HepG2 (cell line): ENCODE measurements around the gene GSC2. TPM values are rescaled to one million over a fixed set of nuclear protein-coding genes. Genes with fewer than 3 reads are reported as not detected.

Experiments
- AGO1 ChIP-seq: fragments of 200-400 bp; formaldehyde crosslinking; IDR thresholded peaks from 2 replicates; pipeline ENCODE4 v1.6.1; 2017; ENCODE audit warnings: mild to moderate bottlenecking, low read depth, low read length, moderate library complexity; ENCODE audit not compliant: poor library complexity, severe bottlenecking
- FOXP1 ChIP-seq, 2 experiments: fragments of 450-650 bp in 1 of 2; IDR thresholded peaks; 2 replicates each; pipeline ENCODE4 v1.6.1; 2017 to 2018; ENCODE audit warnings: antibody characterized with exemption in 1 of 2
- GATAD1 ChIP-seq: IDR thresholded peaks from 2 replicates; pipeline ENCODE4 v1.6.1; 2016; ENCODE audit warnings: missing genetic modification reagents, missing compliant biosample characterization
- IRF2 ChIP-seq: IDR thresholded peaks from 2 replicates; pipeline ENCODE4 v1.6.1; 2018; ENCODE audit warnings: missing genetic modification reagents, missing compliant biosample characterization
- JUN ChIP-seq: sonication (generic); formaldehyde crosslinking; IDR thresholded peaks from 2 replicates; pipeline ENCODE4 v1.4.0; 2020; ENCODE audit warnings: mild to moderate bottlenecking, missing genetic modification reagents
- KLF15 ChIP-seq: sonication (generic); formaldehyde crosslinking; IDR thresholded peaks from 2 replicates; pipeline ENCODE4 v1.8.1; 2023; ENCODE audit warnings: borderline replicate concordance, mild to moderate bottlenecking, inconsistent platforms, missing genetic modification reagents, mixed read lengths
- KMT2A ChIP-seq: sonication (generic); formaldehyde crosslinking; IDR thresholded peaks from 2 replicates; pipeline ENCODE4 v1.4.0; 2020; ENCODE audit warnings: missing genetic modification reagents
- NFYB ChIP-seq: sonication (generic); formaldehyde crosslinking; IDR thresholded peaks from 2 replicates; pipeline ENCODE4 v1.4.0; 2020; ENCODE audit warnings: missing genetic modification reagents
- NR2F6 ChIP-seq, 2 experiments: IDR thresholded peaks; 2 replicates each; pipeline ENCODE4 v1.6.1; 2016; ENCODE audit warnings: antibody characterized with exemption in 1 of 2, mild to moderate bottlenecking in 1 of 2
- PRPF4 ChIP-seq: fragments of 200-400 bp; formaldehyde crosslinking; IDR thresholded peaks from 2 replicates; pipeline ENCODE4 v1.6.1; 2016; ENCODE audit warnings: low read length, low read depth; ENCODE audit not compliant: poor library complexity, severe bottlenecking
- RBM39 ChIP-seq: fragments of 200-400 bp; formaldehyde crosslinking; IDR thresholded peaks from one replicate; pipeline ENCODE4 v1.6.1; 2018; ENCODE audit warnings: antibody characterized with exemption, mild to moderate bottlenecking, low read depth, low read length; ENCODE audit not compliant: poor library complexity, severe bottlenecking
- RFXAP ChIP-seq: sonication (generic); formaldehyde crosslinking; IDR thresholded peaks from 2 replicates; pipeline ENCODE4 v1.4.0; 2020; ENCODE audit warnings: missing genetic modification reagents, borderline replicate concordance
- SCMH1 ChIP-seq: sonication (generic); formaldehyde crosslinking; IDR thresholded peaks from 2 replicates; pipeline ENCODE4 v1.9.0; 2021; ENCODE audit warnings: missing genetic modification reagents, mild to moderate bottlenecking, borderline replicate concordance
- SP2 ChIP-seq: sonication (generic); formaldehyde crosslinking; IDR thresholded peaks from 2 replicates; pipeline ENCODE4 v1.5.1; 2020; ENCODE audit warnings: mild to moderate bottlenecking, missing genetic modification reagents
- ZFP36L2 ChIP-seq: sonication (generic); formaldehyde crosslinking; IDR thresholded peaks from 2 replicates; pipeline ENCODE4 v1.4.0; 2020; ENCODE audit warnings: missing genetic modification reagents
- ZKSCAN1 ChIP-seq: fragments of 150-350 bp; IDR thresholded peaks from 2 replicates; pipeline ENCODE4 v1.6.1; 2014; ENCODE audit warnings: low read length
- ZNF160 ChIP-seq: sonication (generic); formaldehyde crosslinking; IDR thresholded peaks from 2 replicates; pipeline ENCODE4 v1.8.0; 2022; ENCODE audit warnings: mild to moderate bottlenecking, inconsistent platforms, missing genetic modification reagents
- ZNF282 ChIP-seq: fragments of 450-650 bp; IDR thresholded peaks from 2 replicates; pipeline ENCODE4 v1.6.1; 2018; ENCODE audit not compliant: partially characterized antibody
- ZNF615 ChIP-seq: sonication (generic); formaldehyde crosslinking; IDR thresholded peaks from 2 replicates; pipeline ENCODE4 v1.5.0; 2020; ENCODE audit warnings: mild to moderate bottlenecking, missing genetic modification reagents, borderline replicate concordance
- ZNF709 ChIP-seq: sonication (generic); formaldehyde crosslinking; IDR thresholded peaks from 2 replicates; pipeline ENCODE4 v1.5.0; 2020; ENCODE audit warnings: mild to moderate bottlenecking, missing genetic modification reagents
- ZNF850 ChIP-seq: sonication (generic); formaldehyde crosslinking; conservative IDR thresholded peaks from 2 replicates; pipeline ENCODE4 v1.9.0; 2021; ENCODE audit warnings: mild to moderate bottlenecking, missing genetic modification reagents
- ZSCAN9 ChIP-seq: IDR thresholded peaks from 2 replicates; pipeline ENCODE4 v1.6.1; 2016; ENCODE audit warnings: borderline replicate concordance
- polyA plus RNA-seq, 8 experiments: library from polyadenylated mRNA; depleted of rRNA in 3 of 8; stranded (reverse) in 7 of 8; unstranded in 1 of 8; fragments of >200 nt; fragmentation: Illumina TruSeq in 4 of 8; extraction: Trizol in 4 of 8; gene quantifications; 2 replicates each; pipeline versions ENCODE4 v1.2.1 to v1.2.3, GENCODE V29; 2011 to 2016; ENCODE audit warnings: low read depth in 4 of 8, missing spikeins in 1 of 8, mixed read lengths in 1 of 8; ENCODE audit not compliant: insufficient read depth in 1 of 8
- total RNA-seq, 5 experiments: library from RNA; depleted of rRNA; stranded (reverse); fragments of >200 nt; fragmentation: Illumina TruSeq; extraction: Trizol; gene quantifications; 2 replicates each; pipeline ENCODE4 v1.2.3, GENCODE V29; 2016; ENCODE audit warnings: low read depth in 1 of 5
- TF ChIP-seq, protein P1 (sequence below): sonication (generic); formaldehyde crosslinking; IDR thresholded peaks from 2 replicates; pipeline ENCODE4 v1.4.0; 2020; ENCODE audit warnings: missing genetic modification reagents
- TF ChIP-seq, protein P2 (sequence below): sonication (generic); formaldehyde crosslinking; IDR thresholded peaks from 2 replicates; pipeline ENCODE4 v1.8.1; 2023; ENCODE audit warnings: mild to moderate bottlenecking, missing genetic modification reagents, borderline replicate concordance
- TF ChIP-seq, protein P3 (sequence below): sonication (generic); formaldehyde crosslinking; IDR thresholded peaks from 2 replicates; pipeline ENCODE4 v1.5.0; 2020; ENCODE audit warnings: mild to moderate bottlenecking, missing genetic modification reagents
- TF ChIP-seq, protein P4 (sequence below): sonication (generic); formaldehyde crosslinking; IDR thresholded peaks from 2 replicates; pipeline ENCODE4 v1.4.0; 2020; ENCODE audit warnings: missing genetic modification reagents, borderline replicate concordance

Gene GSC2
- total and polyA plus RNA-seq, 2 of the 13 experiments (the other 11 are each of a cell fraction or from before 2014, with no cell fraction given): not detected

DNA sequence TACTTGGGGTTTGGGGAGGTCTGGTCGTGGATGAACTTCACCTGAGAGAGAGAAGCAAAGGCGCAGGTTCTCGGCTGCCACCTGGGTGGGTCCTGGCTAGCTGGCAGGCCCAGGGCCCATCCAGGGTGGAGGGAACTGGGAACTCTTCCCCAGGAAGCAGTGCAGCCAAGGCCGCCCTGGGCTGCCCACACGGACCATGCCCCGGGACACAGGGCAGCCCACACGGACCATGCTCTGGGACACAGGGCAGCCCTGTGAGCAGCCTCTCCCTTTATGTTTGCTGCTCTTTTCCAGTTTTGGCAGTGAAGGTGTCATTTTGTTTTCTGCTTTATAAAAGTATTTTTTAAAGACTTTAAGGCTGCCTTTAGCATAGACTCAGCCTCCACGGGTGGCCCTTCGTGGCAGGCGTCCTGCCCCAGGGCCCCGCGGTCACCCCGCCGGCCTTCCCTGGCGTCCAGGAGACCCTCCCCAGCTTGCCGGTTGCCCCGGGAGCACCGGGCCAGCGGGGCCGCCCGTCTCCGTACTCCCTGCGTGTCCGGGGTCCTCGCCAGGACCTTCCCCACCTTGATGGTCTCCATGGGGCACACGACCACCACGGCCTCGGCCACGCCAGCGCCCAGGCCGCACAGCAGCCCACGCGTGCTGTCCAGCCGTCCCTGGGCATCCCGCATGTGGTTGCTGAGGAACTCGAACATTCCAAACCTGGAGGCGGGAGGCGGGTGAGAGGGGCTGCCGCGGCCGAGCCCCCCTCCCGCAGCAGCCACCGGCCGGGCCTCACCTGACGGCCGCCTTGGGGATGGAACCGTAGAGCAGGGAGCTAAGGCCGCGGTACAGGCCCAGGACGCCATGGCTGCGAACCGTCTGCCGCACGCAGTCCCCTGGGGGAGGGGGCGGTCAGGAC is 27.3 kb upstream of the GSC2 start (continued):
- TF ChIP-seq, protein P1, sequence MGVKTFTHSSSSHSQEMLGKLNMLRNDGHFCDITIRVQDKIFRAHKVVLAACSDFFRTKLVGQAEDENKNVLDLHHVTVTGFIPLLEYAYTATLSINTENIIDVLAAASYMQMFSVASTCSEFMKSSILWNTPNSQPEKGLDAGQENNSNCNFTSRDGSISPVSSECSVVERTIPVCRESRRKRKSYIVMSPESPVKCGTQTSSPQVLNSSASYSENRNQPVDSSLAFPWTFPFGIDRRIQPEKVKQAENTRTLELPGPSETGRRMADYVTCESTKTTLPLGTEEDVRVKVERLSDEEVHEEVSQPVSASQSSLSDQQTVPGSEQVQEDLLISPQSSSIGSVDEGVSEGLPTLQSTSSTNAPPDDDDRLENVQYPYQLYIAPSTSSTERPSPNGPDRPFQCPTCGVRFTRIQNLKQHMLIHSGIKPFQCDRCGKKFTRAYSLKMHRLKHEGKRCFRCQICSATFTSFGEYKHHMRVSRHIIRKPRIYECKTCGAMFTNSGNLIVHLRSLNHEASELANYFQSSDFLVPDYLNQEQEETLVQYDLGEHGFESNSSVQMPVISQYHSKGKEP (CRISPR knock-in tag): no peak
- no peak for TF ChIP-seq ZKSCAN1
- peak; percentile 9 for TF ChIP-seq AGO1
- TF ChIP-seq GATAD1 (CRISPR knock-in tag): no peak
- TF ChIP-seq, protein P2, sequence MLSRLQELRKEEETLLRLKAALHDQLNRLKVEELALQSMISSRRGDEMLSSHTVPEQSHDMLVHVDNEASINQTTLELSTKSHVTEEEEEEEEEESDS (CRISPR knock-in tag): no peak
- TF ChIP-seq ZNF850 (CRISPR knock-in tag): no peak
- 0 out of 2 replicates have a peak, but pooled peaks have one; percentile 46 for TF ChIP-seq RFXAP (CRISPR knock-in tag)
- TF ChIP-seq, protein P3, sequence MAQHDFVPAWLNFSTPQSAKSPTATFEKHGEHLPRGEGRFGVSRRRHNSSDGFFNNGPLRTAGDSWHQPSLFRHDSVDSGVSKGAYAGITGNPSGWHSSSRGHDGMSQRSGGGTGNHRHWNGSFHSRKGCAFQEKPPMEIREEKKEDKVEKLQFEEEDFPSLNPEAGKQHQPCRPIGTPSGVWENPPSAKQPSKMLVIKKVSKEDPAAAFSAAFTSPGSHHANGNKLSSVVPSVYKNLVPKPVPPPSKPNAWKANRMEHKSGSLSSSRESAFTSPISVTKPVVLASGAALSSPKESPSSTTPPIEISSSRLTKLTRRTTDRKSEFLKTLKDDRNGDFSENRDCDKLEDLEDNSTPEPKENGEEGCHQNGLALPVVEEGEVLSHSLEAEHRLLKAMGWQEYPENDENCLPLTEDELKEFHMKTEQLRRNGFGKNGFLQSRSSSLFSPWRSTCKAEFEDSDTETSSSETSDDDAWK (CRISPR knock-in tag): no peak
- TF ChIP-seq KLF15 (CRISPR knock-in tag): no peak
- TF ChIP-seq KMT2A: no peak; the same call in 1 of the 2 replicates
- TF ChIP-seq FOXP1 (IDR thresholded peaks at IDR 0.05): no peak
- no peak for TF ChIP-seq FOXP1 (CRISPR knock-in tag; IDR thresholded peaks at IDR 0.05)
- TF ChIP-seq PRPF4: no peak
- no peak for TF ChIP-seq ZFP36L2 (CRISPR knock-in tag)
- no peak for TF ChIP-seq JUN (CRISPR knock-in tag)
- no peak for TF ChIP-seq SCMH1
- TF ChIP-seq SP2 (CRISPR knock-in tag): no peak
- no peak for TF ChIP-seq NFYB (CRISPR knock-in tag)
- TF ChIP-seq, protein P4, sequence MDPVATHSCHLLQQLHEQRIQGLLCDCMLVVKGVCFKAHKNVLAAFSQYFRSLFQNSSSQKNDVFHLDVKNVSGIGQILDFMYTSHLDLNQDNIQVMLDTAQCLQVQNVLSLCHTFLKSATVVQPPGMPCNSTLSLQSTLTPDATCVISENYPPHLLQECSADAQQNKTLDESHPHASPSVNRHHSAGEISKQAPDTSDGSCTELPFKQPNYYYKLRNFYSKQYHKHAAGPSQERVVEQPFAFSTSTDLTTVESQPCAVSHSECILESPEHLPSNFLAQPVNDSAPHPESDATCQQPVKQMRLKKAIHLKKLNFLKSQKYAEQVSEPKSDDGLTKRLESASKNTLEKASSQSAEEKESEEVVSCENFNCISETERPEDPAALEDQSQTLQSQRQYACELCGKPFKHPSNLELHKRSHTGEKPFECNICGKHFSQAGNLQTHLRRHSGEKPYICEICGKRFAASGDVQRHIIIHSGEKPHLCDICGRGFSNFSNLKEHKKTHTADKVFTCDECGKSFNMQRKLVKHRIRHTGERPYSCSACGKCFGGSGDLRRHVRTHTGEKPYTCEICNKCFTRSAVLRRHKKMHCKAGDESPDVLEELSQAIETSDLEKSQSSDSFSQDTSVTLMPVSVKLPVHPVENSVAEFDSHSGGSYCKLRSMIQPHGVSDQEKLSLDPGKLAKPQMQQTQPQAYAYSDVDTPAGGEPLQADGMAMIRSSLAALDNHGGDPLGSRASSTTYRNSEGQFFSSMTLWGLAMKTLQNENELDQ (CRISPR knock-in tag): no peak
- TF ChIP-seq ZNF282: no peak
- TF ChIP-seq ZNF709: no peak
- TF ChIP-seq IRF2 (CRISPR knock-in tag): no peak
- TF ChIP-seq ZSCAN9 (CRISPR knock-in tag): no peak
- TF ChIP-seq RBM39: no peak
- no peak for TF ChIP-seq ZNF615 (CRISPR knock-in tag)
- no peak for TF ChIP-seq NR2F6 (IDR thresholded peaks at IDR 0.05)
- TF ChIP-seq NR2F6 (CRISPR knock-in tag; IDR thresholded peaks at IDR 0.05): no peak
- TF ChIP-seq ZNF160 (CRISPR knock-in tag): no peak
